Non-pigmented ciliary epithelial cell (primary cell): ENCODE data around the gene SPINT1.

Experiments
- DNase-seq: peaks from one replicate; pipeline ENCODE4 v3.0.0-alpha.2; 2010; ENCODE audit warnings: low read depth

The SPINT1 gene

GRCh38 chr15:40893019-40893670, 49.3 kb downstream of the SPINT1 start:
- DNase-seq, result no peak

- peak; percentile 84 for DNase-seq
Measured at GRCh38 chr15:40893733-40894680, 50.2 kb downstream of the SPINT1 start, which contains the start of gene VPS18. Gene VPS18, plus strand, starts transcription at chr15:40894450. Its CDS starts 319 bp downstream, at chr15:40894769.

GRCh38 chr15:40894681-40895448, 51.0 kb downstream of the SPINT1 start:
- DNase-seq, result no peak

GRCh38 chr15:40899536-40900207, 55.8 kb downstream of the SPINT1 start:
- no peak for DNase-seq

- no peak for DNase-seq
Measured at GRCh38 chr15:40900256-40901052, 56.6 kb downstream of the SPINT1 start.

DNA sequence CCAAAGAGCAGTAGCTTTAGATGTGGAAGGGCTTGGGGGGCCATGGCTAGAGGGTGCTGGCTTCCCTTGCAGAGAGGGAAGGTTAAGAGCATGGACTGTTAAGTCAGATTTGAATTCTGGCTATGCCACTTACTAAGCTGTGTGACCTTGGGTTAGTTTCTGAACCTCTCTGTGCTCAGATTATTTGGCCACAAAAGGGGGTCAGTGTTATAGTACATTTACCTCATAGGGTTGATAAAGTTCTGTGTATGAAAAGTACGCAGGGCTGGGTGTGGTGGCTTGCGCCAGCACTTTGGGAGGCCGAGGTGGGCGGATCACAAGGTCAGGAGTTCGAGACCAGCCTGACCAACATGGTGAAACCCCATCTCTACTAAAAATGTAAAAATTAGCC, 57.2 kb downstream of the SPINT1 start:
- DNase-seq, result no peak

DNA sequence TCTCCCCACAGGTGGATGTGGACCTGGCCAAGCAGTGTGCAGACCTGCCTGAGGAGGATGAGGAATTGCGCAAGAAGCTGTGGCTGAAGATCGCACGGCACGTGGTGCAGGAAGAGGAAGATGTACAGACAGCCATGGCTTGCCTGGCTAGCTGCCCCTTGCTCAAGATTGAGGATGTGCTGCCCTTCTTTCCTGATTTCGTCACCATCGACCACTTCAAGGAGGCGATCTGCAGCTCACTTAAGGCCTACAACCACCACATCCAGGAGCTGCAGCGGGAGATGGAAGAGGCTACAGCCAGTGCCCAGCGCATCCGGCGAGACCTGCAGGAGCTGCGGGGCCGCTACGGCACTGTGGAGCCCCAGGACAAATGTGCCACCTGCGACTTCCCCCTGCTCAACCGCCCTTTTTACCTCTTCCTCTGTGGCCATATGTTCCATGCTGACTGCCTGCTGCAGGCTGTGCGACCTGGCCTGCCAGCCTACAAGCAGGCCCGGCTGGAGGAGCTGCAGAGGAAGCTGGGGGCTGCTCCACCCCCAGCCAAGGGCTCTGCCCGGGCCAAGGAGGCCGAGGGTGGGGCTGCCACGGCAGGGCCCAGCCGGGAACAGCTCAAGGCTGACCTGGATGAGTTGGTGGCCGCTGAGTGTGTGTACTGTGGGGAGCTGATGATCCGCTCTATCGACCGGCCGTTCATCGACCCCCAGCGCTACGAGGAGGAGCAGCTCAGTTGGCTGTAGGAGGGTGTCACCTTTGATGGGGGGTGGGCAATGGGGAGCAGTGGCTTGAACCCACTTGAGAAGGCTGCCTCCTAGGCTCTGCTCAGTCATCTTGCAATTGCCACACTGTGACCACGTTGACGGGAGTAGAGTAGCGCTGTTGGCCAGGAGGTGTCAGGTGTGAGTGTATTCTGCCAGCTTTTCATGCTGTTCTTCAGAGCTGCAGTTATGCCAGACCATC, 59.0 kb downstream of the SPINT1 start:
- no peak for DNase-seq

DNA sequence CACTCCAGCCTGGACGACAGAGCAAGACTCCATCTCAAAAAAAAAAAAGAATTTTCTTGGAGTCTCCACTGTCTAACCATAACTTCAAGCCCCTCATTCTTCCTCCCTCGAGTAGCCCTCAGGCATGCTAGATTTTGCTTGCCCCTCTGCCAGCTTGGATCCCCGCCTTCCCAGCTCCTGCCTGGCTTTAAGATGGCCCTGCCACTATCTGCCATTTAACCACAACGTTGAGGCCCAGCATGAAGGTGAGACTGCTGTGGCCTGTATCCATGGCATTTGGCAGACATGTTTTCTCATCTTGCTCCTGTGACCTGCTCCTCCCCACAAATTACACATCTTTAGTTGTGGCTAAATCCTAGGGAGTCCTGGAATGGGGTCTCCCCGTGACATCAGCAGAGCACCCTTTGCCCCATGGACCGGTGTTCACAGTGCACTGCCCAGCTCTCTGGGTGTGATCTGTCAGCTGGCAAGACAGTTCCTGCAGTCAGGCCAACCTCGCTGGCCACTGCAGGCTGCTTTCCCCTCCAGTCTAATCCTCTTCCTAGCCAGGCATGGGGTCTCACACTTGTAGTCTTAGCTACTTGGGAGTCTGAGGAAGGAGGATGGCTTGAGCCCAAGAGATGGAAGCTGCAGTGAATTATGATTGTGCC, 60.8 kb downstream of the SPINT1 start:
- no peak for DNase-seq

- DNase-seq, result no peak
Measured at GRCh38 chr15:40906091-40906990, 62.5 kb downstream of the SPINT1 start.

GRCh38 chr15:40906991-40907802, 63.3 kb downstream of the SPINT1 start:
- no peak for DNase-seq
